Lung (tissue), 12 donors: ENCODE measurements around the gene LITAF. TPM values are rescaled to one million over a fixed set of nuclear protein-coding genes. Genes with fewer than 3 reads are reported as not detected.

Experiments used
- ATAC-seq: fragments of 200-7000 bp; cut with Tn5 transposase; one replicate; pipeline ENCODE4 v1.9.1; 2020; ENCODE audit warnings: moderate number of reproducible peaks; ENCODE audit not compliant: insufficient read depth, low FRiP score
- DNase-seq, 3 donors: peaks; one replicate each; pipeline ENCODE4 v3.0.0-alpha.2; 2013 to 2017
- H3K27ac ChIP-seq, 2 donors: one replicate each; pipeline ENCODE4 v1.5.1; 2013; ENCODE audit warnings: mild to moderate bottlenecking in 2 of 2, moderate library complexity in 2 of 2, control low read depth in 1 of 2, inconsistent platforms in 1 of 2, low read depth in 1 of 2, low read length in 1 of 2
- H3K27me3 ChIP-seq, 3 donors: one replicate each; pipeline ENCODE4 v1.5.1; 2013; ENCODE audit warnings: low read length in 2 of 3; ENCODE audit not compliant: control insufficient read depth in 3 of 3, insufficient read depth in 3 of 3
- H3K36me3 ChIP-seq, 4 donors: one replicate each; pipeline ENCODE4 v1.5.1; 2013; ENCODE audit warnings: low read length in 4 of 4, mild to moderate bottlenecking in 1 of 4, moderate library complexity in 1 of 4; ENCODE audit not compliant: control insufficient read depth in 4 of 4, insufficient read depth in 4 of 4
- H3K4me1 ChIP-seq, 5 donors: one replicate each; pipeline ENCODE4 v1.5.1; 2013; ENCODE audit warnings: low read length in 5 of 5, mild to moderate bottlenecking in 2 of 5, moderate library complexity in 1 of 5; ENCODE audit not compliant: control insufficient read depth in 5 of 5, insufficient read depth in 5 of 5
- H3K4me3 ChIP-seq: one replicate; pipeline ENCODE4 v1.5.1; 2013; ENCODE audit warnings: mild to moderate bottlenecking, control low read depth, moderate library complexity
- H3K9ac ChIP-seq, 2 donors: one replicate each; pipeline ENCODE4 v1.5.1; 2013; ENCODE audit warnings: low read length in 2 of 2, control low read depth in 1 of 2; ENCODE audit not compliant: insufficient read depth in 1 of 2
- H3K9me3 ChIP-seq, 4 donors: one replicate each; pipeline ENCODE4 v1.5.1; 2013; ENCODE audit warnings: low read length in 3 of 4, mild to moderate bottlenecking in 1 of 4, moderate library complexity in 1 of 4; ENCODE audit not compliant: control insufficient read depth in 4 of 4, insufficient read depth in 3 of 4
- WGBS, 2 donors: extraction: QIAGEN DNeasy Blood & Tissue Kit; methylation state at CpG; one replicate each; pipeline ENCODE4 v1.1.7; 2013; 5-methylcytosine and 5-hydroxymethylcytosine counted together
- polyA plus RNA-seq, 2 donors: library from polyadenylated mRNA; stranded (reverse); fragments of 200-250 nt; gene quantifications; one replicate each; pipeline ENCODE4 v1.2.1, GENCODE V29; 2013
- total RNA-seq, 2 donors: library from RNA; depleted of rRNA in 1 of 2; stranded (reverse); fragments of >200 nt in 1 of 2; gene quantifications; one replicate each; pipeline ENCODE4 v1.2.1, GENCODE V29; 2014 to 2021
- TF ChIP-seq, protein P1 (sequence below): IDR thresholded peaks from 2 replicates; pipeline ENCODE4 v1.5.1; 2012; ENCODE audit warnings: mild to moderate bottlenecking; ENCODE audit errors: control extremely low read depth, extremely low read depth
- donor health status: control.
- donor health status: control.
- donor health status: Bipolar disorder and iron deficiency.
- donor health status: healthy.
- donor health status: DM: yes; HTN: yes; CAD: no.

LITAF gene
- total and polyA plus RNA-seq, 4 donors, result 66.4 to 406 (median 146) TPM

DNA sequence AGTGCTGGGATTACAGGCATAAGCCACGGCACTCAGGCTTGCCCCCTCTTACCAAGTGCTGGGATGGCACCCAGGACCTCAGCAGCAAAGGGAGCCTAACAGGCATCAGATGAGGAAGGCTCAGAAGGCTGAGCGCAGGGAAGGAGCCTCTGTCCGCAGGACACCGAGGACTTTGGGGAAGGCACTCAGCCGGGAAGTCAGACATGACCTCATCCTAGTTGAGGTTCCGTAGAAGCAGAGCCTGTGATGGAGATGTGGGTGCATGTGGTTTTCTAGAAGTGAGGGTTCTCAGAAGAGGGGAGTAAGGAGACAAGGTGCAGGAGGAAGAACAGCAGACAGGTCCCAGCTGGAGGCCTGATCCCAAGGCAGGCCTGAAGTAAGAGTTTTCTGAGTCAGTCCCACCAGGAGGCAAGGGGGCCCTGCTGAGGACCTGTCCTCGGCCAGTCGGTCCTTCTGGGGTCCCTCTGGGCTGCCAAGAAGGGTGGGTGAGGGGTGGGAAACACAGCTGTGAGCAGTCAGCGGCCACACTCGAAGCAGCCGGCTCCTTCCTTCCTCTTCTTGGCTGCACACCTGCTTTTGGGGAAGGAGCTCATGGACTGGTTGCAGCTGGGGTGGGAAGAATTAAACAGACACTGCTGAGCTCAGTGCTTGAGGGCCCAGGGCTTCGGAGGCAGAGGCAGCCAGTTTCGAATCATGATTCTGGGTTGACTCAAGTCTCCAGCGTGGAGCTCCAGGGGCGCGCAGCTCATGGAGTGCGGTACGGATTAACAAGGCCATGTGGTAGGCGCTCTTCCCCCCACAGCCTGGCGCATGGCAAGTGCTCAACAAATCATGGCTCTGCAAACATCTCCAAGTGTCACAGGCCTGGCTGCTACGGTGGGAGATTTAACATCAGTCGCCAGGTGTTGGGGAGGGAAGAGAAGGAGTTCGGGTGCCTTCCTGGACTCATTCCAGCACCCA, 42.6 kb upstream of the LITAF start:
- ATAC-seq (no peak), DNase-seq (peak; percentile 90 to 95 (median 93))
- 23 to 54% methylated on average over 23 of the region's 23 CpGs for WGBS, 2 donors

GRCh38 chr16:11627822-11628457, 41.2 kb upstream of the LITAF start:
- H3K4me3 ChIP-seq, result no peak overlapping the region
- no peaks in the 10 kb centered on the region for H3K9me3 ChIP-seq
- no peak overlapping the region for H3K27ac ChIP-seq
- 61 to 67% methylated on average over 15 of the region's 15 CpGs for WGBS, 2 donors
- H3K9ac ChIP-seq, result no peak overlapping the region
- H3K27me3 ChIP-seq, result no peaks in the 10 kb centered on the region
- no peaks in the 10 kb centered on the region for H3K36me3 ChIP-seq
- TF ChIP-seq, protein P1, sequence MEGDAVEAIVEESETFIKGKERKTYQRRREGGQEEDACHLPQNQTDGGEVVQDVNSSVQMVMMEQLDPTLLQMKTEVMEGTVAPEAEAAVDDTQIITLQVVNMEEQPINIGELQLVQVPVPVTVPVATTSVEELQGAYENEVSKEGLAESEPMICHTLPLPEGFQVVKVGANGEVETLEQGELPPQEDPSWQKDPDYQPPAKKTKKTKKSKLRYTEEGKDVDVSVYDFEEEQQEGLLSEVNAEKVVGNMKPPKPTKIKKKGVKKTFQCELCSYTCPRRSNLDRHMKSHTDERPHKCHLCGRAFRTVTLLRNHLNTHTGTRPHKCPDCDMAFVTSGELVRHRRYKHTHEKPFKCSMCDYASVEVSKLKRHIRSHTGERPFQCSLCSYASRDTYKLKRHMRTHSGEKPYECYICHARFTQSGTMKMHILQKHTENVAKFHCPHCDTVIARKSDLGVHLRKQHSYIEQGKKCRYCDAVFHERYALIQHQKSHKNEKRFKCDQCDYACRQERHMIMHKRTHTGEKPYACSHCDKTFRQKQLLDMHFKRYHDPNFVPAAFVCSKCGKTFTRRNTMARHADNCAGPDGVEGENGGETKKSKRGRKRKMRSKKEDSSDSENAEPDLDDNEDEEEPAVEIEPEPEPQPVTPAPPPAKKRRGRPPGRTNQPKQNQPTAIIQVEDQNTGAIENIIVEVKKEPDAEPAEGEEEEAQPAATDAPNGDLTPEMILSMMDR, result no peak
- ATAC-seq (no peak), DNase-seq (peak in 1 of 3 donors; percentile 34)
- H3K4me1 ChIP-seq, result peaks cover 0 to 47% (median 27%) of the 10 kb centered on the region in 5 donors

More for the DNA sequence above, 42.6 kb upstream of the LITAF start:
- no peaks in the 10 kb centered on the region for H3K9me3 ChIP-seq
- peak overlapping the region in 1 of 2 donors; percentile 67 for H3K9ac ChIP-seq
- no peak overlapping the region for H3K4me3 ChIP-seq
- H3K27ac ChIP-seq, result peak overlapping the region in 1 of 2 donors; percentile 84
- TF ChIP-seq, protein P1, result no peak
- no peaks in the 10 kb centered on the region for H3K36me3 ChIP-seq
- H3K27me3 ChIP-seq, result no peaks in the 10 kb centered on the region
- peaks cover 0 to 50% (median 29%) of the 10 kb centered on the region in 5 donors for H3K4me1 ChIP-seq

GRCh38 chr16:11627292-11627663, 40.6 kb upstream of the LITAF start:
- H3K27ac ChIP-seq, result peak overlapping the region in 1 of 2 donors; percentile 2
- WGBS, 2 donors, result 95 to 96% methylated on average over 5 of the region's 5 CpGs
- H3K4me3 ChIP-seq, result no peak overlapping the region
- no peaks in the 10 kb centered on the region for H3K9me3 ChIP-seq
- H3K9ac ChIP-seq, result no peak overlapping the region
- H3K36me3 ChIP-seq, result no peaks in the 10 kb centered on the region
- ATAC-seq (no peak), DNase-seq (no peak)
- TF ChIP-seq, protein P1, result no peak
- H3K4me1 ChIP-seq, result peaks cover 0 to 45% (median 21%) of the 10 kb centered on the region in 5 donors
- no peaks in the 10 kb centered on the region for H3K27me3 ChIP-seq
